Measurements from ENCODE around the gene SNX4. TPM values are rescaled to one million over a fixed set of nuclear protein-coding genes. Genes with fewer than 3 reads are reported as not detected.
A peak's percentile ranks its signal among the peaks of the same experiment; 100 is the strongest.
"Not testable (repeated sequence)": the region's sequence is repeated elsewhere in the genome, so short reads cannot be mapped to it uniquely, and the experiment has no call there.

SNX4 gene
- total RNA-seq, 1 experiment from 2014 or later, result 23.2 TPM

GRCh38 chr3:125525153-125525552 lies 5.2 kb upstream of the SNX4 start:
- H3K4me3 Mint-ChIP-seq, result no peak overlapping the region
- H3K27me3 Mint-ChIP-seq (ENCODE audit: low read depth), result no peaks in the 10 kb centered on the region
- TF ChIP-seq EMX1 (CRISPR knock-in tag; IDR thresholded peaks at IDR 0.05) (no peak), ZNF671 (CRISPR knock-in tag; IDR thresholded peaks at IDR 0.05) (no peak), KAT7 (CRISPR knock-in tag; IDR thresholded peaks at IDR 0.05; ENCODE audit: borderline replicate concordance) (no peak), NR3C1 (CRISPR knock-in tag; conservative IDR thresholded peaks at IDR 0.05; ENCODE audit: low read depth) (no peak), ZNF425 (CRISPR knock-in tag; conservative IDR thresholded peaks at IDR 0.05) (no peak)
- peaks cover 11% of the 10 kb centered on the region for H3K36me3 Mint-ChIP-seq
- H3K9me3 Mint-ChIP-seq, result no peaks in the 10 kb centered on the region
- DNase-seq (ENCODE audit: low spot score), result no peak
- CTCF ChIA-PET, result no interaction called here
- POLR2A ChIA-PET, result no interaction called here
- 0 out of 2 replicates have a peak, but pooled peaks cover 3% of the 10 kb centered on the region for H3K4me1 Mint-ChIP-seq
- ATAC-seq, result no peak
- no peak overlapping the region for H3K27ac Mint-ChIP-seq

GRCh38 chr3:125520563-125520919 lies 539 bp upstream of the SNX4 start:
- Mint-ChIP-seq H3K4me3 (peak overlapping the region; percentile 89), H3K27ac (peak overlapping the region; percentile 89)
- not testable (repeated sequence) for H3K27me3 Mint-ChIP-seq (ENCODE audit: low read depth); H3K9me3 Mint-ChIP-seq; H3K4me1 Mint-ChIP-seq; DNase-seq (ENCODE audit: low spot score); ATAC-seq; H3K36me3 Mint-ChIP-seq
- ChIA-PET CTCF (interaction anchor here (0.6 to 1.4 kb wide), 5 partner anchors 13 to 65 kb away, joined by 3 to 7 read pairs (median 4); no protein-coding TSS in a partner anchor), POLR2A (interaction anchor here (0.5 to 1.1 kb wide), 4 partner anchors 20 to 677 kb away, joined by 3 to 5 read pairs (median 4); partner anchors contain the start of gene OSBPL11)

- DNase-seq (ENCODE audit: low spot score) (no peak), ATAC-seq (no peak)
- Mint-ChIP-seq H3K27ac (no peak overlapping the region), H3K4me1 (peaks cover 10% of the 10 kb centered on the region), H3K36me3 (peaks cover 9% of the 10 kb centered on the region), H3K9me3 (no peaks in the 10 kb centered on the region), H3K27me3 (ENCODE audit: low read depth) (no peaks in the 10 kb centered on the region), H3K4me3 (no peak overlapping the region)
- POLR2A ChIA-PET, result no interaction called here
- CTCF ChIA-PET, result no interaction called here
- TF ChIP-seq, protein P1, sequence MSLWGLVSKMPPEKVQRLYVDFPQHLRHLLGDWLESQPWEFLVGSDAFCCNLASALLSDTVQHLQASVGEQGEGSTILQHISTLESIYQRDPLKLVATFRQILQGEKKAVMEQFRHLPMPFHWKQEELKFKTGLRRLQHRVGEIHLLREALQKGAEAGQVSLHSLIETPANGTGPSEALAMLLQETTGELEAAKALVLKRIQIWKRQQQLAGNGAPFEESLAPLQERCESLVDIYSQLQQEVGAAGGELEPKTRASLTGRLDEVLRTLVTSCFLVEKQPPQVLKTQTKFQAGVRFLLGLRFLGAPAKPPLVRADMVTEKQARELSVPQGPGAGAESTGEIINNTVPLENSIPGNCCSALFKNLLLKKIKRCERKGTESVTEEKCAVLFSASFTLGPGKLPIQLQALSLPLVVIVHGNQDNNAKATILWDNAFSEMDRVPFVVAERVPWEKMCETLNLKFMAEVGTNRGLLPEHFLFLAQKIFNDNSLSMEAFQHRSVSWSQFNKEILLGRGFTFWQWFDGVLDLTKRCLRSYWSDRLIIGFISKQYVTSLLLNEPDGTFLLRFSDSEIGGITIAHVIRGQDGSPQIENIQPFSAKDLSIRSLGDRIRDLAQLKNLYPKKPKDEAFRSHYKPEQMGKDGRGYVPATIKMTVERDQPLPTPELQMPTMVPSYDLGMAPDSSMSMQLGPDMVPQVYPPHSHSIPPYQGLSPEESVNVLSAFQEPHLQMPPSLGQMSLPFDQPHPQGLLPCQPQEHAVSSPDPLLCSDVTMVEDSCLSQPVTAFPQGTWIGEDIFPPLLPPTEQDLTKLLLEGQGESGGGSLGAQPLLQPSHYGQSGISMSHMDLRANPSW (CRISPR knock-in tag; conservative IDR thresholded peaks at IDR 0.05; ENCODE audit: low read depth), result no peak
- no peak for TF ChIP-seq NFYB (CRISPR knock-in tag; conservative IDR thresholded peaks at IDR 0.05; ENCODE audit: low read depth)
- no peak for TF ChIP-seq FOXP1 (CRISPR knock-in tag; IDR thresholded peaks at IDR 0.05; ENCODE audit: borderline replicate concordance)
- TF ChIP-seq, protein P2, sequence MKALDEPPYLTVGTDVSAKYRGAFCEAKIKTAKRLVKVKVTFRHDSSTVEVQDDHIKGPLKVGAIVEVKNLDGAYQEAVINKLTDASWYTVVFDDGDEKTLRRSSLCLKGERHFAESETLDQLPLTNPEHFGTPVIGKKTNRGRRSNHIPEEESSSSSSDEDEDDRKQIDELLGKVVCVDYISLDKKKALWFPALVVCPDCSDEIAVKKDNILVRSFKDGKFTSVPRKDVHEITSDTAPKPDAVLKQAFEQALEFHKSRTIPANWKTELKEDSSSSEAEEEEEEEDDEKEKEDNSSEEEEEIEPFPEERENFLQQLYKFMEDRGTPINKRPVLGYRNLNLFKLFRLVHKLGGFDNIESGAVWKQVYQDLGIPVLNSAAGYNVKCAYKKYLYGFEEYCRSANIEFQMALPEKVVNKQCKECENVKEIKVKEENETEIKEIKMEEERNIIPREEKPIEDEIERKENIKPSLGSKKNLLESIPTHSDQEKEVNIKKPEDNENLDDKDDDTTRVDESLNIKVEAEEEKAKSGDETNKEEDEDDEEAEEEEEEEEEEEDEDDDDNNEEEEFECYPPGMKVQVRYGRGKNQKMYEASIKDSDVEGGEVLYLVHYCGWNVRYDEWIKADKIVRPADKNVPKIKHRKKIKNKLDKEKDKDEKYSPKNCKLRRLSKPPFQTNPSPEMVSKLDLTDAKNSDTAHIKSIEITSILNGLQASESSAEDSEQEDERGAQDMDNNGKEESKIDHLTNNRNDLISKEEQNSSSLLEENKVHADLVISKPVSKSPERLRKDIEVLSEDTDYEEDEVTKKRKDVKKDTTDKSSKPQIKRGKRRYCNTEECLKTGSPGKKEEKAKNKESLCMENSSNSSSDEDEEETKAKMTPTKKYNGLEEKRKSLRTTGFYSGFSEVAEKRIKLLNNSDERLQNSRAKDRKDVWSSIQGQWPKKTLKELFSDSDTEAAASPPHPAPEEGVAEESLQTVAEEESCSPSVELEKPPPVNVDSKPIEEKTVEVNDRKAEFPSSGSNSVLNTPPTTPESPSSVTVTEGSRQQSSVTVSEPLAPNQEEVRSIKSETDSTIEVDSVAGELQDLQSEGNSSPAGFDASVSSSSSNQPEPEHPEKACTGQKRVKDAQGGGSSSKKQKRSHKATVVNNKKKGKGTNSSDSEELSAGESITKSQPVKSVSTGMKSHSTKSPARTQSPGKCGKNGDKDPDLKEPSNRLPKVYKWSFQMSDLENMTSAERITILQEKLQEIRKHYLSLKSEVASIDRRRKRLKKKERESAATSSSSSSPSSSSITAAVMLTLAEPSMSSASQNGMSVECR (CRISPR knock-in tag; IDR thresholded peaks at IDR 0.05; ENCODE audit: borderline replicate concordance), result no peak
- TF ChIP-seq, protein P3, sequence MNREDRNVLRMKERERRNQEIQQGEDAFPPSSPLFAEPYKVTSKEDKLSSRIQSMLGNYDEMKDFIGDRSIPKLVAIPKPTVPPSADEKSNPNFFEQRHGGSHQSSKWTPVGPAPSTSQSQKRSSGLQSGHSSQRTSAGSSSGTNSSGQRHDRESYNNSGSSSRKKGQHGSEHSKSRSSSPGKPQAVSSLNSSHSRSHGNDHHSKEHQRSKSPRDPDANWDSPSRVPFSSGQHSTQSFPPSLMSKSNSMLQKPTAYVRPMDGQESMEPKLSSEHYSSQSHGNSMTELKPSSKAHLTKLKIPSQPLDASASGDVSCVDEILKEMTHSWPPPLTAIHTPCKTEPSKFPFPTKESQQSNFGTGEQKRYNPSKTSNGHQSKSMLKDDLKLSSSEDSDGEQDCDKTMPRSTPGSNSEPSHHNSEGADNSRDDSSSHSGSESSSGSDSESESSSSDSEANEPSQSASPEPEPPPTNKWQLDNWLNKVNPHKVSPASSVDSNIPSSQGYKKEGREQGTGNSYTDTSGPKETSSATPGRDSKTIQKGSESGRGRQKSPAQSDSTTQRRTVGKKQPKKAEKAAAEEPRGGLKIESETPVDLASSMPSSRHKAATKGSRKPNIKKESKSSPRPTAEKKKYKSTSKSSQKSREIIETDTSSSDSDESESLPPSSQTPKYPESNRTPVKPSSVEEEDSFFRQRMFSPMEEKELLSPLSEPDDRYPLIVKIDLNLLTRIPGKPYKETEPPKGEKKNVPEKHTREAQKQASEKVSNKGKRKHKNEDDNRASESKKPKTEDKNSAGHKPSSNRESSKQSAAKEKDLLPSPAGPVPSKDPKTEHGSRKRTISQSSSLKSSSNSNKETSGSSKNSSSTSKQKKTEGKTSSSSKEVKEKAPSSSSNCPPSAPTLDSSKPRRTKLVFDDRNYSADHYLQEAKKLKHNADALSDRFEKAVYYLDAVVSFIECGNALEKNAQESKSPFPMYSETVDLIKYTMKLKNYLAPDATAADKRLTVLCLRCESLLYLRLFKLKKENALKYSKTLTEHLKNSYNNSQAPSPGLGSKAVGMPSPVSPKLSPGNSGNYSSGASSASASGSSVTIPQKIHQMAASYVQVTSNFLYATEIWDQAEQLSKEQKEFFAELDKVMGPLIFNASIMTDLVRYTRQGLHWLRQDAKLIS (CRISPR knock-in tag; IDR thresholded peaks at IDR 0.05; ENCODE audit: borderline replicate concordance), result no peak
- no peak for TF ChIP-seq ZNF416 (CRISPR knock-in tag; IDR thresholded peaks at IDR 0.05)
- TF ChIP-seq, protein P4, sequence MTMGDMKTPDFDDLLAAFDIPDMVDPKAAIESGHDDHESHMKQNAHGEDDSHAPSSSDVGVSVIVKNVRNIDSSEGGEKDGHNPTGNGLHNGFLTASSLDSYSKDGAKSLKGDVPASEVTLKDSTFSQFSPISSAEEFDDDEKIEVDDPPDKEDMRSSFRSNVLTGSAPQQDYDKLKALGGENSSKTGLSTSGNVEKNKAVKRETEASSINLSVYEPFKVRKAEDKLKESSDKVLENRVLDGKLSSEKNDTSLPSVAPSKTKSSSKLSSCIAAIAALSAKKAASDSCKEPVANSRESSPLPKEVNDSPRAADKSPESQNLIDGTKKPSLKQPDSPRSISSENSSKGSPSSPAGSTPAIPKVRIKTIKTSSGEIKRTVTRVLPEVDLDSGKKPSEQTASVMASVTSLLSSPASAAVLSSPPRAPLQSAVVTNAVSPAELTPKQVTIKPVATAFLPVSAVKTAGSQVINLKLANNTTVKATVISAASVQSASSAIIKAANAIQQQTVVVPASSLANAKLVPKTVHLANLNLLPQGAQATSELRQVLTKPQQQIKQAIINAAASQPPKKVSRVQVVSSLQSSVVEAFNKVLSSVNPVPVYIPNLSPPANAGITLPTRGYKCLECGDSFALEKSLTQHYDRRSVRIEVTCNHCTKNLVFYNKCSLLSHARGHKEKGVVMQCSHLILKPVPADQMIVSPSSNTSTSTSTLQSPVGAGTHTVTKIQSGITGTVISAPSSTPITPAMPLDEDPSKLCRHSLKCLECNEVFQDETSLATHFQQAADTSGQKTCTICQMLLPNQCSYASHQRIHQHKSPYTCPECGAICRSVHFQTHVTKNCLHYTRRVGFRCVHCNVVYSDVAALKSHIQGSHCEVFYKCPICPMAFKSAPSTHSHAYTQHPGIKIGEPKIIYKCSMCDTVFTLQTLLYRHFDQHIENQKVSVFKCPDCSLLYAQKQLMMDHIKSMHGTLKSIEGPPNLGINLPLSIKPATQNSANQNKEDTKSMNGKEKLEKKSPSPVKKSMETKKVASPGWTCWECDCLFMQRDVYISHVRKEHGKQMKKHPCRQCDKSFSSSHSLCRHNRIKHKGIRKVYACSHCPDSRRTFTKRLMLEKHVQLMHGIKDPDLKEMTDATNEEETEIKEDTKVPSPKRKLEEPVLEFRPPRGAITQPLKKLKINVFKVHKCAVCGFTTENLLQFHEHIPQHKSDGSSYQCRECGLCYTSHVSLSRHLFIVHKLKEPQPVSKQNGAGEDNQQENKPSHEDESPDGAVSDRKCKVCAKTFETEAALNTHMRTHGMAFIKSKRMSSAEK (CRISPR knock-in tag; IDR thresholded peaks at IDR 0.05; ENCODE audit: borderline replicate concordance), result no peak
- no peak for TF ChIP-seq KAT7 (CRISPR knock-in tag; IDR thresholded peaks at IDR 0.05; ENCODE audit: borderline replicate concordance)
- no peak for TF ChIP-seq TCF7 (CRISPR knock-in tag; IDR thresholded peaks at IDR 0.05; ENCODE audit: low read depth)
Measured at GRCh38 chr3:125515421-125515820, 4.6 kb downstream of the SNX4 start.

Measured in WTC11 (cell line).